GM19099 (cell line): ENCODE results near the gene HNRNPUL2.

Experiments used
- POLR2A ChIP-seq: IDR thresholded peaks from 3 replicates; pipeline ENCODE4 v1.6.1; 2011; ENCODE audit warnings: low read depth; ENCODE audit not compliant: insufficient read length; ENCODE audit errors: extremely low read depth

HNRNPUL2 gene

DNA sequence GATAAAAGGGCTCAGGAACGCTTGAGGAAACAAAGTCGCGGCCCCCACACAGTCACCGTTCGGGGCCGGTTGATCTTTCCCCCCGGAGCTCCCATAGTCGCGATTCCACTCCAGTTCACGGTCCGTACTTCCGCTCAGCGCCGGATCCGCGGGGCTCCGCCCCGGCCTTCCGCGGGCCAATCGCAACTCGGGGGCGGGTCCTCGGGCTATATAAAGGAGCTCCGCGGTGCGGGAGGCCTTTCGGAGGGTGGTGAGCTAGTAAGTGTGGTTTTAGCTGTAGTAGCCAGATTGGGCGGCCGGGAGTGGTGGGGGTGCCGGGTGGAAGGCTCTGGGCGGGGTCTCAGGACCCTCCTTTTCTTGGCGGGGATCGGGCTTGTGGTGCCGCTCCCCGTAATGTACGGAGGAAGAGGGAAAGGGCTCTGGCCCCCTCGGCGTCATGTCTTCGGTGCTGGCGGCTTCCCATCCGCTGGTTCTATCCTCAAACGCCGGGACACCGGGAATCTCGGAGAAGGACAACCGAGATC, 62.1 kb downstream of the HNRNPUL2 start, which contains the start of the genes C11orf98 and CSKMT:
TSS of gene C11orf98 (minus strand) at position 136 of the 524 bp plus-strand sequence. CDS start at position 95, 41 bp downstream.
TSS of gene CSKMT (plus strand) at position 238 of the 524 bp plus-strand sequence. CDS start 568 bp downstream, outside the sequence.
- TF ChIP-seq POLR2A = peak; percentile 99

DNA sequence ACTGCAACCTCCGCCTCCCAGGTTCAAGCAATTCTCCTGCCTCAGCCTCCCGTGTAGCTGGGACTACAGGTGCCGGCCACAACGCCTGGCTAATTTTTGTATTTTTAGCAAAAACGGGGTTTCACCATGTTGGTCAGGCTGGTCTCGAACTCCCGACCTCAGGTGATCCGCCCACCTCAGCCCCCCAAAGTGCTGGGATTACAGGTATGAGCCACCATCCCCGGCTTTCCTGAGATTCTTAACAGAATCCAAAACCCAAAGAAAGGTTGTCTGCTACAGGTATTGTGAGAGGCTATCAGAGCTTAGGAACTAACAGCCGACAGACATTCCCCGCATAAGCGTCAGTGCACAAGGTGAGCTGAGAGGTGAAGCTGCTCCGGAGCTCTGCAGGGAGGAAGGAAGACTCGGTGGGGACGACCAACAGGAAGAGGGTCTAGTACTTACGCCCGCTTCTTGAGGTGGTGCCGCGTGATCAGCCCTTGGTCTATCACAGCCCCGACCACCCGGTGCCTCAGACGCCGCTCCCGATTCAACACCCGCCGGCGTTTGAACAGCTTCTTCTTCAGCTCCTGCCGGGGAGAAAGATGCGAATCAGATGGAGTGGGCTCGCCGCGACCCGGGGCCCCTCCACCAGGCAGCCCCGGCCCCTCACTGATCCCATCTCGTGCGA, 62.7 kb downstream of the HNRNPUL2 start:
- no peak for TF ChIP-seq POLR2A
